Loucy (cell line): ENCODE results near the gene CNTNAP2.

Source experiments
- CTCF ChIP-seq: fragments of 200-600 bp; sonication (generic); conservative IDR thresholded peaks from 2 replicates; pipeline ENCODE4 v1.5.1; 2014; ENCODE audit warnings: mild to moderate bottlenecking, antibody characterized with exemption, low read length
- EZH2phosphoT487 ChIP-seq: fragments of 200-600 bp; IDR thresholded peaks from 2 replicates; pipeline ENCODE4 v1.6.1; 2018; ENCODE audit warnings: antibody characterized with exemption, mild to moderate bottlenecking, moderate library complexity, borderline replicate concordance

GRCh38 chr7:147089051-147089461, 972.5 kb downstream of the CNTNAP2 start:
- no peak for TF ChIP-seq CTCF
- TF ChIP-seq EZH2phosphoT487: no peak
